Retinal pigment epithelial cell (primary cell): ENCODE data around the gene FREM2.
A peak's percentile ranks its signal among the peaks of the same experiment; 100 is the strongest.

Source experiments
- DNase-seq: peaks from one replicate; pipeline ENCODE4 v3.0.0-alpha.2; 2010; ENCODE audit warnings: low read depth
- H3K4me3 ChIP-seq: 2 replicates; pipeline ENCODE4 v1.5.1; 2011; ENCODE audit warnings: mild to moderate bottlenecking, low read length, control low read depth, moderate library complexity
- TF ChIP-seq, protein P1 (sequence below): conservative IDR thresholded peaks from 2 replicates; pipeline ENCODE4 v1.5.1; 2011; ENCODE audit warnings: low read depth, low read length, control low read depth, inconsistent platforms

Gene FREM2

DNA sequence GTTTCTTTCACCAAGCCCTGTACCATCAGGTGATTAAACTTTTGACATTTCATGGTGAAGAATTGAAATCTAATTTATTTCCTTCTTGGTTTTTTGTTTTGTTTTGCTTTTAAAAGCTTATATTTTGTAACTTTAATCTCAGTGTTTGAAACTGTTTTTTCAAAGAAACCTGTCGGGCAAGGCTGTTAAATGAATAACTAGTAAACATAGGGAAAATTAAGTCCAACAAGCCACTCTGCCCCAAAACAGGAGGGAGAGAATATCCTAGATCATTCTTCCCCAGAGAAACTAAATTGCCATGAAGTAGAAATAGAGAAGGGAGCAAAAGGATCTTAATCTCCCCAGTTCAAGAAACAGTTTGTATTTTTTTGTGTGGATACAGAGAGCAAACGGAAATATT, 98.2 kb downstream of the FREM2 start:
- no peak overlapping the region for H3K4me3 ChIP-seq
- DNase-seq: no peak
- TF ChIP-seq, protein P1, sequence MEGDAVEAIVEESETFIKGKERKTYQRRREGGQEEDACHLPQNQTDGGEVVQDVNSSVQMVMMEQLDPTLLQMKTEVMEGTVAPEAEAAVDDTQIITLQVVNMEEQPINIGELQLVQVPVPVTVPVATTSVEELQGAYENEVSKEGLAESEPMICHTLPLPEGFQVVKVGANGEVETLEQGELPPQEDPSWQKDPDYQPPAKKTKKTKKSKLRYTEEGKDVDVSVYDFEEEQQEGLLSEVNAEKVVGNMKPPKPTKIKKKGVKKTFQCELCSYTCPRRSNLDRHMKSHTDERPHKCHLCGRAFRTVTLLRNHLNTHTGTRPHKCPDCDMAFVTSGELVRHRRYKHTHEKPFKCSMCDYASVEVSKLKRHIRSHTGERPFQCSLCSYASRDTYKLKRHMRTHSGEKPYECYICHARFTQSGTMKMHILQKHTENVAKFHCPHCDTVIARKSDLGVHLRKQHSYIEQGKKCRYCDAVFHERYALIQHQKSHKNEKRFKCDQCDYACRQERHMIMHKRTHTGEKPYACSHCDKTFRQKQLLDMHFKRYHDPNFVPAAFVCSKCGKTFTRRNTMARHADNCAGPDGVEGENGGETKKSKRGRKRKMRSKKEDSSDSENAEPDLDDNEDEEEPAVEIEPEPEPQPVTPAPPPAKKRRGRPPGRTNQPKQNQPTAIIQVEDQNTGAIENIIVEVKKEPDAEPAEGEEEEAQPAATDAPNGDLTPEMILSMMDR: no peak

DNA sequence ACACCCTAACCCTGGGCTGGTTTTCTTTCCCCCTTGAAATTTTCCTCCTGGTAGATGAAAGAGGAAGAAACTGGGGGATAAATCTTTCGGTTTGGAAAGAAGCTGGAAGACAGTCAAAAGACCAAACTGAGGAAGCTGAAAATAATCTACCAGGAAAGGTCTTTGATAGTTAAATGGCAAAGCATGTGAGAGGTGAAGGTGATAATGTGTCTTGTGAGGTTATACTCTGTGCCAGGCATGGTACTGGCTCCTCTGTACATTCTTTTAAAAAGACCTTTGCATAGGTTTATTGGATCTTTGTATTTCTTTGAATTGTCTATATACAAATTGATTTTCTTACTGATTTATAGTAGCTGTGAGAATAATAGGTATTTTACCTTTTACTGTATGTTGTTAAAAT, 98.6 kb downstream of the FREM2 start:
- TF ChIP-seq, protein P1: no peak
- no peak for DNase-seq
- H3K4me3 ChIP-seq: no peak overlapping the region

GRCh38 chr13:38787550-38787949, 100.7 kb downstream of the FREM2 start:
- H3K4me3 ChIP-seq: no peak overlapping the region
- TF ChIP-seq, protein P1: no peak
- DNase-seq: no peak

GRCh38 chr13:38796890-38797289, 110.0 kb downstream of the FREM2 start:
- TF ChIP-seq, protein P1: no peak
- no peak for DNase-seq
- no peak overlapping the region for H3K4me3 ChIP-seq

- no peak overlapping the region for H3K4me3 ChIP-seq
- DNase-seq: no peak
- TF ChIP-seq, protein P1: no peak
Observed at GRCh38 chr13:38803531-38803930, 116.7 kb downstream of the FREM2 start.

DNA sequence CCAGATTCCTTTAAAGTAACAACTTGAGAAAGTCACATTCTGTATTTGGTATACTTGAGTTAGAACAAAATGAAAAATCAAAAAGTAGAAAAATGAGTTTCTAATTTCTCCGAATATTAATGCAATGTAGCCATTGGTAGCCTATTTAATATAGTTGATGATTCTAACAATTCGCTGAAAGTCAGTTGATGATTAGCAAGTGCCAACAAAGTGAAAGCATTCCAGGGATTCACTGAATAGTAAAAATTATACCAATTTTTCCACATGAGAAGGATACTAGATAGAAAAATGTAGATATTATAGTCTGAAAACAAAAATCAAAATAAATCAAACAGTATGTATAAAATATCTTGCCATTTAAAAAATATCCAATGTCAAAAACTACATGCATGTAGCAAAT, 117.2 kb downstream of the FREM2 start:
- TF ChIP-seq, protein P1: no peak
- DNase-seq: no peak
- no peak overlapping the region for H3K4me3 ChIP-seq

DNA sequence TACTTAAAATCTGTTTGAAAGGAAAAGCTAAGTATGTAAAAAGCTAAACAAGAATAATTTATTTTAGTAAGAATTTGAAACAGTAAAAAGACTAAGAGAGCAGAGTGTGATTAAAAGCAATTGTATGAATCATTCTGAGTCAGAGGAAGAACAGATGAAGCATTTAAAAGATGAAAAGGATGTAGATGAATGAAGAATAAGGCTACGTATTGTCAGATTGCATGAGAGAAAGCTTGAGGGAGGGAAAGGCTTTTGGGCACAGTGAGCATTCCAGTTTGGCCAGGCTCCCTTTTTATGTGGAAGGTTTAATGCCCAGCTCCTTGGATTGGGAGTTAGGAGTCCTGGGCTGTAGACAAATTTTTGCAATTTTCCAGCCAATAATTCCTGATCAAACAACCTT, 117.7 kb downstream of the FREM2 start:
- DNase-seq: peak; percentile 8
- TF ChIP-seq, protein P1: no peak
- H3K4me3 ChIP-seq: no peak overlapping the region
